Lower leg skin (tissue), 4 donors: ENCODE data around the gene NOL12. TPM values are rescaled to one million over a fixed set of nuclear protein-coding genes. Genes with fewer than 3 reads are reported as not detected.

Experiments used
- DNase-seq, 2 donors: peaks; one replicate each; pipeline ENCODE4 v3.0.0-alpha.2; 2019; ENCODE audit warnings: low spot score in 2 of 2
- H3K4me3 ChIP-seq: fragments of 200-600 bp; sonication (generic); 2 replicates; pipeline ENCODE4 v1.5.1; 2017; ENCODE audit warnings: mild to moderate bottlenecking, low read depth; ENCODE audit not compliant: poor library complexity, severe bottlenecking
- CTCF ChIP-seq, 3 donors: fragments of 450-650 bp; IDR thresholded peaks; one replicate each; pipeline ENCODE4 v1.5.1; 2016; ENCODE audit warnings: antibody characterized with exemption in 3 of 3, mild to moderate bottlenecking in 3 of 3, moderate library complexity in 2 of 3
- POLR2A ChIP-seq, 2 donors: fragments of 450-650 bp; IDR thresholded peaks; one replicate each; pipeline ENCODE4 v1.6.1; 2016 to 2017; ENCODE audit warnings: antibody characterized with exemption in 2 of 2, mild to moderate bottlenecking in 1 of 2, moderate library complexity in 1 of 2
- WGBS, 2 donors: methylation state at CpG; one replicate each; pipeline ENCODE4 v1.1.5; 2018; 5-methylcytosine and 5-hydroxymethylcytosine counted together
- intact Hi-C: fragments of 100-400 bp; cut with DNase I; formaldehyde crosslinking; loops from one replicate; pipeline ENCODE4 v1.15.0; 2023; ENCODE audit warnings: low total_unique reads
- total RNA-seq, 4 donors: library from RNA; depleted of rRNA; stranded (reverse); fragments of >200 nt; gene quantifications; one replicate each; pipeline ENCODE4 v1.1.0, GENCODE V29; 2016

The NOL12 gene
- total RNA-seq, 4 donors from 2014 or later, result 24.3 to 72.3 (median 36.1) TPM

GRCh38 chr22:37639771-37640590 is 46.2 kb upstream of the NOL12 start:
- TF ChIP-seq POLR2A (IDR thresholded peaks at IDR 0.05) (no peak), CTCF (IDR thresholded peaks at IDR 0.05) (no peak)
- peak overlapping the region; percentile 42 for H3K4me3 ChIP-seq
- WGBS, 2 donors, result 6 to 13% methylated on average over 14 to 24 of the region's 27 CpGs
- intact Hi-C loops, result loop anchor here (10.0 kb wide), 1 partner anchor 155 kb away; no protein-coding TSS in a partner anchor
- no peak for DNase-seq

- H3K4me3 ChIP-seq, result no peak overlapping the region
- TF ChIP-seq POLR2A (IDR thresholded peaks at IDR 0.05) (no peak), CTCF (IDR thresholded peaks at IDR 0.05) (no peak)
- intact Hi-C loops, result loop anchor here (10.0 kb wide), 1 partner anchor 154 kb away; no protein-coding TSS in a partner anchor
- no peak for DNase-seq
- 50 to 61% methylated on average over 24 of the region's 24 CpGs for WGBS, 2 donors
Observed at GRCh38 chr22:37640591-37641560, 45.3 kb upstream of the NOL12 start.

DNA sequence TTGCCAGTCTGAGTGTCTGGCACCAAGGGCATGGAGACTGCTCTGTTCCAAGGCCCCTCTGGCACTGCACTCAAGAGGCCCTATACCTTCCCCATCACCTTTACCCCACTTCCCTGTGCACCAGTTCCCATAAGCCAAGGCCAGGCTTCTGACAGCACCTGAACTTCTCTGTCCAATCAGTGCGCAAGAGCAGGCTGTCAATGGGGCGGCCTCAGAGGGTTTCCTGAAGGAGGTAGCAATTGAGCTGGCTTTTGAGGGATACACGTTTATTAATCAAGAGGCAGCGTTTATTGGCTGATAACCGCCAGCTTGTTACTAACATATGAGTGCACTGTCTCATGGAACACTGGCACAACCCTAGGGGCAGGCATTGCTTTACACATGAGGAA is 44.6 kb upstream of the NOL12 start:
- TF ChIP-seq POLR2A (IDR thresholded peaks at IDR 0.05) (no peak), CTCF (IDR thresholded peaks at IDR 0.05) (no peak)
- no peak overlapping the region for H3K4me3 ChIP-seq
- 72 to 79% methylated on average over 5 of the region's 5 CpGs for WGBS, 2 donors
- intact Hi-C loops, result loop anchor here (10.0 kb wide), 1 partner anchor 153 kb away; no protein-coding TSS in a partner anchor
- DNase-seq, result no peak

DNA sequence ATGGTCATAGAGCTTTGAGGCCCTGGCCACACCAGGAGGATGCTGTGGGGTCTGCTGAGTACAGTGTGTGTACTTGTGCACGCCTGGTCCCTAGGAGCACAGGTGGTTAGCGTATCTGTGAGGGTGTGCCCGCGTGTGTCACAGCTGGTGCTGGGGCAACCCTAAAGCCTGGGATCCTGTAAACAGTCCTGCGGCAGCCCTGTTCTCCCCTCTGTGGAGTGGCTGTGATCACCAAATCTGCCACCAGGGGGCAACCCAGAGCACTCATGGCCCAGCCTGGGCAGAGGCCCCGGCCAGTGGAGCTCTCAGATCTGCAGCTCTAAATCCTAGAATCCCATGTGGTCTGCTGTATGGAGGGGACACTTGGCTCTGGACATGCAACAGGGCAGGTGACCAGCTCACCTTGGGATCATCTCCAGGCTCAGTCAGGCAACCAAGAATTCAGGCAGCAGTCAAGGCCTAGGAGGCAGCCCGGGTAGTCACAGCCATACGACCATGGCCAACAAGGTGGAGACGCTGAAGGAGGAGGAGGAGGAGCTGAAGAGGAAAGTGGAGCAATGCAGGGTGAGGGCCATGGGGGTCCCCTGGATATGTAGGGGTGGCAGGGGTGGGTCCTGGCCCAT is 42.8 kb upstream of the NOL12 start:
- TF ChIP-seq POLR2A (IDR thresholded peaks at IDR 0.05) (no peak), CTCF (IDR thresholded peaks at IDR 0.05) (peak in 1 of 3 donors; percentile 80)
- DNase-seq, result peak; percentile 81 to 96
- intact Hi-C loops, result loop anchor here (10.0 kb wide), 1 partner anchor 151 kb away; no protein-coding TSS in a partner anchor
- H3K4me3 ChIP-seq, result no peak overlapping the region
- WGBS, 2 donors, result 25 to 38% methylated on average over 8 to 9 of the region's 9 CpGs

GRCh38 chr22:37647317-37647716 is 38.8 kb upstream of the NOL12 start:
- WGBS, 2 donors, result 99 to 100% methylated on average over 9 of the region's 9 CpGs
- intact Hi-C loops, result loop anchor here (10.0 kb wide), 1 partner anchor 147 kb away; no protein-coding TSS in a partner anchor
- TF ChIP-seq POLR2A (IDR thresholded peaks at IDR 0.05) (no peak), CTCF (IDR thresholded peaks at IDR 0.05) (no peak)
- no peak overlapping the region for H3K4me3 ChIP-seq
- no peak for DNase-seq
